Ishikawa (cell line): ENCODE measurements around the gene OSBPL6.

Experiments
- CEBPB ChIP-seq: IDR thresholded peaks from 2 replicates; pipeline ENCODE4 v1.6.1; 2012
- CREB1 ChIP-seq: IDR thresholded peaks from 2 replicates; pipeline ENCODE4 v1.6.1; 2012; ENCODE audit warnings: low read depth
- EGR1 ChIP-seq: IDR thresholded peaks from 2 replicates; pipeline ENCODE4 v1.6.1; 2012
- EP300 ChIP-seq: IDR thresholded peaks from 2 replicates; pipeline ENCODE4 v1.6.1; 2012; ENCODE audit warnings: borderline replicate concordance
- FOXM1 ChIP-seq: IDR thresholded peaks from 2 replicates; pipeline ENCODE4 v1.6.1; 2012; ENCODE audit warnings: low read depth, borderline replicate concordance
- NFIC ChIP-seq: IDR thresholded peaks from 2 replicates; pipeline ENCODE4 v1.6.1; 2012
- RAD21 ChIP-seq: IDR thresholded peaks from 2 replicates; pipeline ENCODE4 v1.6.1; 2012; ENCODE audit warnings: low read depth
- TAF1 ChIP-seq: IDR thresholded peaks from 2 replicates; pipeline ENCODE4 v1.6.1; 2012; ENCODE audit warnings: low read depth, mild to moderate bottlenecking
- TCF12 ChIP-seq: IDR thresholded peaks from 2 replicates; pipeline ENCODE4 v1.6.1; 2012; ENCODE audit warnings: low read depth
- TEAD4 ChIP-seq: IDR thresholded peaks from 2 replicates; pipeline ENCODE4 v1.6.1; 2012
- YY1 ChIP-seq: IDR thresholded peaks from 2 replicates; pipeline ENCODE4 v1.6.1; 2012; ENCODE audit warnings: low read depth
- ZBTB7A ChIP-seq: IDR thresholded peaks from 2 replicates; pipeline ENCODE4 v1.6.1; 2012; ENCODE audit warnings: low read depth
- TF ChIP-seq, protein P1 (sequence below): IDR thresholded peaks from 2 replicates; pipeline ENCODE4 v1.6.1; 2012; ENCODE audit warnings: low read depth, mild to moderate bottlenecking
- TF ChIP-seq, protein P2 (sequence below): IDR thresholded peaks from 2 replicates; pipeline ENCODE4 v1.6.1; 2012
- TF ChIP-seq, protein P3 (sequence below): IDR thresholded peaks from 2 replicates; pipeline ENCODE4 v1.6.1; 2012

The OSBPL6 gene

DNA sequence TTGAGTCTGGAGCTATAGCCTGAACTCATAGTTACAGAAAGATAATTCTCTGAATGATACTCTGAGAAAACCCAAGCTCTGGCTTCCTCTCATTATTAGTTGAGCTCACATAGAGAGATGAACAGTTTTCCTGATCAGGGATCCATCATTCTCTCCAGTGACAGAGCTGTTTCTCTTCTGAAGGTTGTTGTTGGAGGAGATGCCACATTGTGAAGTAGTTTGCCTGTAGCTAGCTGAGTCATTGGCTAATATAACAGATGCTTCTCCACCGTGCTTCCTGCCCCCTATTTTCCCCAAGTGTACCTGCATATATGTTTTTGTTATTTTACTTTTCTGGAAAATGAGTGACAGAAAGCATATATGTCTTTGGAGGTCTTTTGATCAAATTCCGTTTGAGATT is 64.6 kb downstream of the OSBPL6 start:
- no peak for TF ChIP-seq FOXM1
- TF ChIP-seq NFIC = no peak
- no peak for TF ChIP-seq YY1
- no peak for TF ChIP-seq ZBTB7A
- no peak for TF ChIP-seq CREB1
- TF ChIP-seq, protein P1, sequence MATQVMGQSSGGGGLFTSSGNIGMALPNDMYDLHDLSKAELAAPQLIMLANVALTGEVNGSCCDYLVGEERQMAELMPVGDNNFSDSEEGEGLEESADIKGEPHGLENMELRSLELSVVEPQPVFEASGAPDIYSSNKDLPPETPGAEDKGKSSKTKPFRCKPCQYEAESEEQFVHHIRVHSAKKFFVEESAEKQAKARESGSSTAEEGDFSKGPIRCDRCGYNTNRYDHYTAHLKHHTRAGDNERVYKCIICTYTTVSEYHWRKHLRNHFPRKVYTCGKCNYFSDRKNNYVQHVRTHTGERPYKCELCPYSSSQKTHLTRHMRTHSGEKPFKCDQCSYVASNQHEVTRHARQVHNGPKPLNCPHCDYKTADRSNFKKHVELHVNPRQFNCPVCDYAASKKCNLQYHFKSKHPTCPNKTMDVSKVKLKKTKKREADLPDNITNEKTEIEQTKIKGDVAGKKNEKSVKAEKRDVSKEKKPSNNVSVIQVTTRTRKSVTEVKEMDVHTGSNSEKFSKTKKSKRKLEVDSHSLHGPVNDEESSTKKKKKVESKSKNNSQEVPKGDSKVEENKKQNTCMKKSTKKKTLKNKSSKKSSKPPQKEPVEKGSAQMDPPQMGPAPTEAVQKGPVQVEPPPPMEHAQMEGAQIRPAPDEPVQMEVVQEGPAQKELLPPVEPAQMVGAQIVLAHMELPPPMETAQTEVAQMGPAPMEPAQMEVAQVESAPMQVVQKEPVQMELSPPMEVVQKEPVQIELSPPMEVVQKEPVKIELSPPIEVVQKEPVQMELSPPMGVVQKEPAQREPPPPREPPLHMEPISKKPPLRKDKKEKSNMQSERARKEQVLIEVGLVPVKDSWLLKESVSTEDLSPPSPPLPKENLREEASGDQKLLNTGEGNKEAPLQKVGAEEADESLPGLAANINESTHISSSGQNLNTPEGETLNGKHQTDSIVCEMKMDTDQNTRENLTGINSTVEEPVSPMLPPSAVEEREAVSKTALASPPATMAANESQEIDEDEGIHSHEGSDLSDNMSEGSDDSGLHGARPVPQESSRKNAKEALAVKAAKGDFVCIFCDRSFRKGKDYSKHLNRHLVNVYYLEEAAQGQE = no peak
- TF ChIP-seq TEAD4 = no peak
- TF ChIP-seq, protein P2, sequence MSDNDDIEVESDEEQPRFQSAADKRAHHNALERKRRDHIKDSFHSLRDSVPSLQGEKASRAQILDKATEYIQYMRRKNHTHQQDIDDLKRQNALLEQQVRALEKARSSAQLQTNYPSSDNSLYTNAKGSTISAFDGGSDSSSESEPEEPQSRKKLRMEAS = no peak
- no peak for TF ChIP-seq CEBPB
- TF ChIP-seq TAF1 = no peak
- no peak for TF ChIP-seq TCF12
- TF ChIP-seq, protein P3, sequence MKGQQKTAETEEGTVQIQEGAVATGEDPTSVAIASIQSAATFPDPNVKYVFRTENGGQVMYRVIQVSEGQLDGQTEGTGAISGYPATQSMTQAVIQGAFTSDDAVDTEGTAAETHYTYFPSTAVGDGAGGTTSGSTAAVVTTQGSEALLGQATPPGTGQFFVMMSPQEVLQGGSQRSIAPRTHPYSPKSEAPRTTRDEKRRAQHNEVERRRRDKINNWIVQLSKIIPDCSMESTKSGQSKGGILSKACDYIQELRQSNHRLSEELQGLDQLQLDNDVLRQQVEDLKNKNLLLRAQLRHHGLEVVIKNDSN = no peak

DNA sequence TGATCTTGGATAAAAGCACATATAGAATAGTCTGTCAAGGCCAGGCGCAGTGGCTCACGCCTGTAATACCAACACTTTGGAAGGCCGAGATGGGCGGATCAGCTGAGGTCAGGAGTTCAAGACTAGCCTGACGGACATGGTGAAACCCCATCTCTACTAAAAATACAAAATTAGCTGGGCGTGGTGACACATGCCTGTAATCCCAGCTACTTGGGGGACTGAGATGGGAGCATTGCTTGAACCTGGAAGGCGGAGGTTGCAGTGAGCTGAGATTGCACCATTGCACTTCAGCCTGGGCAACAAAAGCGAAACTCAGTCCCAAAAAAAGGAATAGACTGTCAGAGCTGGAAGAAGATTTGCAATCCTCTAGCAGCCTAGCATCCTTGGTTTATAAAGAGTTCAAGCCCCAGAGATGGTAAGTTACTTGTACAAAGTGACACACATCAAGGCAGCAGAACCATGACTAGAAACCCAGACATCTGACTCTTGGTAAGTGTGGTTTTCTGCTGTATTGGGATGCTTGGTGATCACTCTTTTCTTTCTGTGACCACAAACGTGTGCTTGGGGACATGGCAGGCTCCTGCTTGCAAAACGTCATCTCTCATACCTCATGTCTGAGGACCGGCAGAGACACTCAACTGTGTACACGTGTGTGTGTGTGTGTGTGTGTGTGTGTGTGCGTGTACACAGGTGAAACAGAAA is 69.0 kb downstream of the OSBPL6 start:
- TF ChIP-seq CREB1 (no peak), ZBTB7A (no peak), RAD21 (no peak), TEAD4 (no peak), FOXM1 (no peak), EP300 (no peak), TCF12 (no peak), YY1 (no peak), CEBPB (no peak), TAF1 (no peak)
- TF ChIP-seq, protein P3 = no peak

DNA sequence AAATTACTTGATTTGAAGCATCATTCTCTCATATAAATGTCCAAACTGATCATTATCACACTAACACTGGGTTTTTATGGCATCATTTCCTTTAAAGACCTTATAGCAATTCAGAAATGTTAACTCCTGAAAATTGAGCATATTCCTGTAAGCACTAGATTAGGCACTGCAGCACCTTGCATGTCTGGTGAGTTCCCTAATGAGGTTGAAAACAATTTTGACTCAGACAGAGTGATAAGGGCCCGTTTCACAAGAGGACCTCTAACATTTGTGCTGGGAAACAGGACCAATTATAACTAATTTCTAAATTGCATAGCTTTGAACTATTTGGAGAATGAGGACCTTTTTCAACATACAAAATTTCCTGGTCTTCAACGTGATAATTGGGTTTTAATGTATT is 69.9 kb downstream of the OSBPL6 start:
- no peak for TF ChIP-seq TEAD4
- no peak for TF ChIP-seq YY1
- TF ChIP-seq CEBPB = no peak
- no peak for TF ChIP-seq RAD21
- TF ChIP-seq, protein P2 = no peak
- TF ChIP-seq EP300 = no peak
- no peak for TF ChIP-seq FOXM1
- TF ChIP-seq, protein P1 = no peak
- no peak for TF ChIP-seq TCF12
- TF ChIP-seq TAF1 = no peak
- TF ChIP-seq NFIC = no peak
- no peak for TF ChIP-seq EGR1
- no peak for TF ChIP-seq CREB1
- TF ChIP-seq ZBTB7A = no peak
- TF ChIP-seq, protein P3 = no peak

DNA sequence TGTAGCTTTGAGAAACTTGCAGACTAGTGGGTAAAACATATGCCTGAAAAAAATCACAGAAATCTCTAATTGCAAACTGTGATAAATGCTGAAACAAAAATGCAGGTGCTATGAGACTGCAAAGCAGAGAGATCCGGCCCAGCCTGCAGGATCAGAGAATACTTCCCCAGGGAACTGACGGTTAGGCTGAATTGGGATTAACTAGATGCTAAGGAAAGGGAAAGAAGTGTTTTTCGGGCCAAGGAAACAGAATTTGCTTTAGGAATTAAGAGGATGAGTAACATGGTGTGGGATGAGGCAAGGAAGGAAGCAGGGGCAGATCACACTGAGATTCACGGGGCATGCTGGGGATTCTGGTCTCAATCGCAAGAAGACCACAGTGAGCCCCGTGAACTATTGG is 71.5 kb downstream of the OSBPL6 start:
- TF ChIP-seq EP300 = no peak
- no peak for TF ChIP-seq CEBPB
- TF ChIP-seq FOXM1 = no peak
- no peak for TF ChIP-seq NFIC
- no peak for TF ChIP-seq TEAD4
- no peak for TF ChIP-seq EGR1
- TF ChIP-seq TAF1 = no peak
- no peak for TF ChIP-seq RAD21
- TF ChIP-seq, protein P1 = no peak
- TF ChIP-seq ZBTB7A = no peak
- no peak for TF ChIP-seq TCF12
- TF ChIP-seq, protein P2 = no peak
- TF ChIP-seq YY1 = no peak
- TF ChIP-seq, protein P3 = no peak
- no peak for TF ChIP-seq CREB1
